ENCODE data around the gene ADAM17.

ADAM17 gene

DNA sequence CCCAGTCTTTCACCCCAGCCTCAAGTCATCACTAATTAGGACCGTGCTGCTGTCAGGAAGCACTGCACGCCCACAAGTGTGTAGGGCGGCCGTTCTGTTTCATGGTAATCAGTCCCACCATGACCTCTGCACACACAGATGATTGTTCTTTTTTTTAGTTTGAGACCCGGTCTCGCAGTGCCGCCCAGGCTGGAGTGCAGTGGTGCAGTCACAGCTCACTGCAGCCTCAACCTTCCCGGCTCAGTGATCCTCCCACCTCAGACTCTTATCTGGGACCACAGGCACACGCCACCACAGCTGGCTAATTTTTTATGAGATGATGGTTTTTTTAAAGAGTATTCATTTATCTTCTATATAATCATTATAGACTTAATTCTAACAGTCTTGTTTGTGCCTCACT is 83.1 kb downstream of the ADAM17 start:
- DNase-seq (ENCODE audit: low read depth, low spot score) = no peak

DNA sequence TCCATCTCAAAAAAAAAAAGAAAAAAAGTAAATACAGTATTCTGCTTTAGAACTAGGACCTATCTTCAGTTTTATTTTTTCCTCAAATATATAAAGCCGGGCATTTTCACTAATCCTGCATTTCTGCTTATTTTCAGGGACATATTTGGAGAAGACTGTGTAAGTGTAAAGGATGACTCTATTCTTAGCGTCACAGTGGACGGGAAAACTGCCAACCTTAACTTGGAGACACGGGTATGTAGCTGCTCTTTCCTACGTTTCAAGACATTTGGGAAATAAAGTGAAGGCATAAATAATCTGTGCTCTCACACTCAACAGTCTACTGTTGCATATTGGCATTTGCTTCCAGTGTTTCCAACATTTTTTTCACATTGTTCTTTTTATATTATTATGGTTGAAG is 84.4 kb downstream of the ADAM17 start:
- DNase-seq (ENCODE audit: low read depth, low spot score) = no peak

DNA sequence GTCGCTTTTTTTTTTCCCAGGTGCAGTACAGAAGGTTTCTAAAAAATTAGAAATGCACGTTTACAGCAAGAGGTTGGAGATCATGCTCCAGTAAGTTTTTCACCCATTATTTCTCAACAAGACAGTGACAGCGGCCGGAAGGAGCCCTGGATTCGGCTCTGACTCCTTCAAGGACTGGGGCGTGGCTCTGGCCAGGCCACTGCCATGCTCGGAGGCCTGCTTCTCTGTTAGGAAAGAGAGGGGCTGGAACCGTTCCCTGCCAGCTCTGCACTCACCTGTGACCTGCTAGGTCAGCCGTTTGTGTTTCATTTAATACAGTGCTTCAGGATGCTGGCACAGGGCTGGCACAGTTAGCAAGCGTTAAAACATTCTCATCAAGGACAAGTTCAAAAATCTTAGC is 87.9 kb downstream of the ADAM17 start:
- DNase-seq (ENCODE audit: low read depth, low spot score) = no peak

DNA sequence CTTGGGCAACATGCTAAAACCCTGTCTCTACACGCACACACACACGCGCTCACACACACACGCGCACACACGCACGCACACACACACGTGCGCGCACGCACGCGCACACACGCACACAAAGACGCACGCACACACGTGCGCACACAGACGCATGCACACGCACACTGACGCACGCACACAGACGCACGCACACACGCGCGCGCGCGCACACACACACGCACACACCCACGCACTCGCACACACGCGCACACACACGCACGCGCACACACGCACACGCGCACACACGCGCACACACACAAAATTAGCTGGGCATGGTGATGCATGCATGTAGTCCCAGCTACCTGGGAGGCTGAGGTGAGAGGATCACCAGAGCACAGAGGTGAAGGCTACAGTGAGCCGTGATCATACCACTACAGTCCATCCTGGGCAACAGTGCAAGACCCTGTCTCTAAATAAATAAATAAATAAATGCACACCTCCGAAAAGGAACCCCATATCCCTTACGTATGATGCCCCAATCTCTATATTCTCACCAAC is 89.4 kb downstream of the ADAM17 start:
- DNase-seq (ENCODE audit: low read depth, low spot score) = no peak

DNA sequence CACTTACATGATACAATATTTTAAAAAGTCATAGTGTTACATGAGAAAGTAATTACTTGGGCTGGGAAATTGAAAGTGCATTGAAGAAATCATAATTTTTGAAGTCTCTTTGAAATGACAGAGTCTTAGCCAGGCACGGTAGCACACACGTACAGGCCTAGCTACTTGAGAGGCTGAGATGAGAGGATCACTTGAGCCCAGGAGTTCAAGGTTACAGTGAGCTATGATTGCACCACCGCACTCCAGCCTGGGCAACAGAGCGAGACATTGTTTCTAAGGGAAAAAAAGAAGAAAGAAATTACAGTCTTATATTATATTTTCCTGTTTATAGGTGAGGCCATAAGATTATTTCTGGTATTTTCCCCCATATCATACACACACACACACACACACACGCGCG is 90.5 kb downstream of the ADAM17 start:
- DNase-seq (ENCODE audit: low read depth, low spot score) = no peak

DNA sequence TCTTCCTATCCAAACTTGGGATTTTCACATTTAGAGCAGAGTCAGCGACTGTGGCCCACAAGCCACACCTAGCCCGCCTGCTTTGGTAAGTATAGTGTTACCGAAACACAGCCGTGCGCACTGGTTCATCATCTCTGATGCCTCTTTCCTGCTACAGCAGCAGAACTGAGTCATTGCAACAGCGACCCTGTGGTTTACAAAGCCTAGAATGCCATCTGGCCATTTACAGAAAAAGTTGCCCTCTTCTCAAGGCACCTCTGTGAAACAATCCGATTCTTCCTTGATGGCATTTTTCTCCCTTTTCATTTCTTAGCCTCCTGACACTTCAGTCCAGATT is 92.0 kb downstream of the ADAM17 start:
- no peak for DNase-seq (ENCODE audit: low read depth, low spot score)

DNA sequence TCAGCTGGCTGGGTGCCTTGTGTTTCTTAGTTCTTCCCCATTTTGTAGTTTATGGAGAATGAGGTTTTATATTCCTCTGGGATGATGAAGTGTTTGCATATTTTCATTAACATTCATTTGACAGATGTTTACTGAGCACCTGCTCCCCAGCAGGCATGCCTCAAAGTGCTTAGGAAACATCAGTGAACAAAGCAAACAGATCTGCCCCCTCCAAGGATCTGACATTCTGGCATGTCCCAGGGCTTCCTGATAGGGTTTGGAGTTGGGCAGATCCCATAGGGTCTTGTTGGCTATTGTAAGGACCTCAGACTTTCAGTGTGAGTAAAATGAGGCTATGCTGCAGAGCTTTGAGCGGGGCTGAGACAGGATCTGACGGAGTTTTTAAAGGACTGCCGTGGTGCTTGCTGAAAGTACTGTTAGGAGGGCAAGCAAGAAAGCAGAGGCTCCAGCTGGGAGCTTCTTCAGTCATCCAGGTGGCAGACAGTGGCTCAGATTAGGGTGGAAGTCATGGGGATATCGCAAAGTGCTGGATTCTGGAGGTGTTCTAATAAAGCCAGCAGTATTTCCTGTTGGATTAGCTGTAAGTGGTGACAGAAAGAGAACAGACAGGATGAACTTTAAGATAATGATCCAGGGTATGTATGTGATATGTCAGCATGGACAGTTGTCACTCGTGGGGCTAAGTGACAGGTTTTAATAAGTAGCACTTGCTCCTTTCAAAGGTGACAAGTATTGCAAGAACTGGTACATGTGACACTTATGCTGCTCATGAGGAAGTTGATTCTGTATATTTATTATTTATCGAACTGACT is 92.5 kb downstream of the ADAM17 start:
- DNase-seq (ENCODE audit: low read depth, low spot score) = no peak

DNA sequence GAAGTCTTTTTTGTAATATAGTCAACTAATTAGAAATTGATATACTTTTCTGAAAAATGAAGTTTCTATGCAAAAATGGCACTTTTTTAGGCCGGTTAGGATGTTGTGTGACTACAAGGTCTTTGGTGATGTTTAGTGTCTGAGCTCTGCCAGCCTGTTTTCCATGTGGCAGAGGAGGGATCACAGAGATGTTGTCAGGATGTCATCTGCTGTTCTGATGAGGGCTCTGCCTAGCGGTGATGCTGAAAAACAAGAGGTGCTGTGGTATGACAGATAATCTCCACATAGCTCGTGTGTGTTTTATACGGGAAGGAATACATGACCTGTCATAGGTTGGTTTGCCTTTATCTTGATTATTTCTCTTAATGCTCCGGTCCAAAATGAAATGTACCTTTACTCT is 93.3 kb downstream of the ADAM17 start:
- DNase-seq (ENCODE audit: low read depth, low spot score) = no peak

DNA sequence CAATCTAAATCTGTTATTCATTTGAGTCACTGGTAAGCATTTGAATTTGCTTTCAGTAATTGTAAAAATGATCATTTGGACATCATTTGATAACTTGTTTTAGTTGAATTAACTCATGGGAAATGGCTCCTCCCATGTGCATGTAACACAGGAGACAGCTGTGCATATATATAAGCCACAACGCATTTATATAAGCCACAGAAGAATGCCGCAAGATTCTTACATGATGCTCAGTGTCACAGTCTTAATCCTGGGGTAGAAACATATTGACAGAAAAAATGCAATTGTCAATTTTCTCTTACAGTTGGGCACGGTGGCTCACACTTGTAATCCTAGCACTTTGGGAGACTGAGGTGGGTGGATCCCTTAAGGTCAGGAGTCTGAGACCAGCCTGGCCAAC is 94.6 kb downstream of the ADAM17 start:
- no peak for DNase-seq (ENCODE audit: low read depth, low spot score)

DNA sequence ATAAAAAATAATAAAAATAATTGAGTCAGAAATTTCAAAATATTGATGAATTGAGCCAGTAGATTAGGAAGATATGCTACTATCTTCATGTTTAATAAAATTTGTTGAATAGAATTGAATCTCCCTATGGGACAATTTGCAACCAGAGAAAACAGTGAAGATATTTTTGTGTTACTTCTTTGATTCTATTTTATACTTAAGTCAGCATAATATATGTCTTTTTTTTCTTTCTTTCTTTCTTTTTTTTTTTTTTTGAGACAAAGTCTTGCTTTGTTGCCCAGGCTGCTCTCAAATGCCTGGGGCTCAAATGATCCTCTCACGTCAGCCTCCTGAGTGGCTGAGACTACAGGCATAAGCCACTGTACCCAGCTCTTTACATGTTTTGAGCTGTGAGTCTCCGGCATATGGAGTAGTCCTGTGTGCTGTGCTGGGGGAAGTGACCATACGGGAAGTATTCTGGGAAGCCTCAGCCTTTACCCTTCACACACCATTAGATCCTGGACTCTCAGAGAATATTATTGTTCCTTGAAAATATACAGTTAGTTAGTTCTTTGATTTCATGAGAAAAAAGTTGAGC is 95.1 kb downstream of the ADAM17 start:
- no peak for DNase-seq (ENCODE audit: low read depth, low spot score)

DNA sequence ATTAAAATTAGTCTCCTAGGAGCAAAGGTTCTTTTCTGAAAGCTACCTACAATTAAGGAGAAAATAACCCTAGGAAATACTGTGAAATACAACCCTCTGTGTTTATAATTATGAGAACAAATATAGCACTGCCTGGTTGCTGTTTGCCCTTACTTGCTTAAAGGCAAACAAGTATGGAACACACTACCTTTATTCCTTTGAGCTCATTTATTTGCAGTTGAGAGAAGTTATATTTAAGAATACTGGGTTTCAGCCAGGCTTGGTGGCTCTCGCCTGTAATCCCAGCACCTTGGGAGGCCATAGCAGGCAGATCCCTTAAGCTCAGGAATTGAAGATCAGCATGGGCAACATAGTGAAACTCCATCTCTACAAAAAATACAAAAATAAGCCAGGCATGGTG is 104.4 kb downstream of the ADAM17 start:
- no peak for DNase-seq (ENCODE audit: low read depth, low spot score)

DNA sequence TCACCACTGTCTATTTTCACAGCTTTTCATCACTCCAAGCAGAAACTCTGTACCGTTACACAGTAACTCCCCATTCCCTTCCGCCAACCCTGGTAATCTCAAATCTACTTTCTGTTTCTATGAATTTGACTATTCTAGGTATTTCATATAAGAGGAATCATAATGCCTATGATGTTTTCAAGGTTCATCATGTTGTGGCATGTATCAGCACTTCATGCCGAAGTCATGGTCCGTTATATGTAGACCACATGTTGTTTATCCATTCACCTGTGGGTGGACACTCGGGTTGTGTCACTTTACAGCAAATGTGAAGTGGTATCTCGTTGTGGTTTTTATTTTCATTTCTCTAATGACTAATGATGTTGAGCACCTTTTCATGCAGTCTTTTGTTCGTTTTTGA is 110.5 kb downstream of the ADAM17 start:
- DNase-seq (ENCODE audit: low read depth, low spot score) = no peak

DNA sequence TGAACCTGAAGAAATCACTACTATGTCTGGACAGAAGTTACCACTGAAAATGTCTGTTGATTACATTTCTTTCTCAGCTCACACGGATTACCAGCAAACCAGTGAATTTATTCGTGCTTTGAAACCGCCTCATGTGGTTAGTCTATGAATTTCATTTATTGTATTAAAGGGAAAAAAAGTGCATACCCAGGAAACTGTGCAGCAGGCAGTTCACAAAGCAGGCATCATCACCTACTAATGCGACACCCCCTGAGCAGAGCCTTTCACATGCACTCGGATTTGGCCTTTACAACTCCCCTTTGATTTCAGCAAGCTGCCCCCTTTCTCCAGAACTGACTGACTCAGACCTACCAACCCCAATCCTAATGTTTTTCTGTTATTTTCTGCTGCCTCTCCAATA is 112.1 kb downstream of the ADAM17 start:
- DNase-seq (ENCODE audit: low read depth, low spot score) = no peak

DNA sequence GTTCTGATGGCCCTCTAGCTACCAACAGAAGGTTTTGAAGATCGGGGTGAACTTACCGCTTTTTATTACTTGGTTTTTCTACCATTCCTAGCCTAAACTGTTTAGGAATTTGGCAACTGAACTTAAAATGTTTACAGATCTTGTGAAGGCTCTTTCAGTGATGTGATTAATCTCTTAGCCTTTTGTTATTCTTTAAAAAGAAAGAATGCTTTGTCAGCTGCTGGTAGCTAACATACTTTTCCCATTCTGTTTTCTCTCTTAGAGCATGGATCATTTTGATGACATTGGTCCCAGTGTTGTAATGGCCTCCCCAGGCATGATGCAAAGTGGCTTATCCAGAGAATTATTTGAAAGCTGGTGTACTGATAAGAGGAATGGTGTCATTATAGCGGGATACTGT is 114.1 kb downstream of the ADAM17 start:
- no peak for DNase-seq (ENCODE audit: low read depth, low spot score)

DNA sequence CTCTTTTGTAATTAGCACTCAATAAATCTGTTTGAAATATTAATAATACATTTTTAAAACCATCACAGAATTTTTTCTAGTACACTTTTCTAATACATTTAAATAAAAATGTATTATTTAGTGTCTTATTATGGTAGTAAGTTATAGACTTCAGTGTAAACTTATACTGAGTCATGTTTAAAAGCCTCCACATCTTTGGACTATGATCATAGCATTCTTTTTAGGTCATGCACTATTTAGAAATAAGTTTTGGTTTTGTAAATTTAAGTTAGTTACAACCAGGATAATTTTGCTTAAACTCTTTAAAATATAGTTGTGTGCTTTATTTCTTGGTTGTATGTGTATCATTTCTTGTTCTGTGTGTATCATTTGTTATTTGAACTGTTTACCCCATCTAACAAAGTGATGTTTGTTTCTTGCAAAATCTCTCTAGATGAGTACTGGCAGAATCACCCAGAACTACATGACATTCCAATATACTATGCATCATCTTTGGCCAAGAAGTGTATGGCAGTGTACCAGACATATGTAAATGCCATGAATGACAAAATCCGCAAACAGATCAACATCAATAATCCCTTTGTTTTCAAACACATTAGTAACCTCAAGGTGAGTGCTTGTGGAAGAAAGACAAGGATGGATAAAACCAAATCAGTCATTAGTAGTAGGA is 115.4 kb downstream of the ADAM17 start:
- DNase-seq (ENCODE audit: low read depth, low spot score) = no peak

DNA sequence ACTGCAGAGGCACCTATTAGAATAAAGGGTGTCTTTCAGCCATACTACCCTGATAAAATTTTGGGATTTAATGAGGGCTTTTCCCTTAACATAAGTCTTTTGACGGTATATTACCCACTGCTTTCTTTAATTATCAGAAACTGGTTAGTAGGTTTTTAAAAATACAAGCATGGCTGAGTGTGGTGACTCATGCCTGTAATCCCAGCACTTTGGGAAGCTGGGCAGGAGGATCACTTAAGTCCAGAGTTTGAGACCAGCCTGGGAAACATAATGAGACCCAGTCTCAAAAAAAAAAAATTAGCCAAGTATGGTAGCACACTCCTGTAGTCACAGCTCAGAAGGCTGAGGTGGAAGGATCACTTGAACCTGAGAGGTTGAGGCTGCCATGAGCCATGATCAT is 116.1 kb downstream of the ADAM17 start:
- DNase-seq (ENCODE audit: low read depth, low spot score) = no peak
